Body of pancreas (tissue), 4 donors: Measurements from ENCODE around the gene RICTOR. TPM values are rescaled to one million over a fixed set of nuclear protein-coding genes. Genes with fewer than 3 reads are reported as not detected.

ENCODE experiments used
- ATAC-seq: fragments of 150-250 bp; one replicate; pipeline ENCODE4 v1.9.1; 2016
- DNase-seq, 4 donors: peaks; one replicate each; pipeline ENCODE4 v3.0.0-alpha.2; 2019
- H3K27ac ChIP-seq, 4 donors: fragments of 200-600 bp; sonication (generic); 1 replicate in 3 of 4; 2 replicates in 1 of 4; pipeline versions ENCODE4 v1.5.1 to v1.6.1; 2016 to 2019; ENCODE audit warnings: mild to moderate bottlenecking in 1 of 4, mixed read lengths in 1 of 4, moderate library complexity in 1 of 4
- H3K27me3 ChIP-seq, 2 donors: fragments of 200-600 bp; sonication (generic); one replicate each; pipeline ENCODE4 v1.6.0; 2016; ENCODE audit warnings: mild to moderate bottlenecking in 1 of 2
- H3K36me3 ChIP-seq, 2 donors: fragments of 200-600 bp; sonication (generic); replicated peaks in 1 of 2; 2 replicates each; pipeline ENCODE4 v1.5.1; 2016; ENCODE audit warnings: low read depth in 2 of 2; ENCODE audit not compliant: insufficient read depth in 1 of 2
- H3K4me1 ChIP-seq: fragments of 200-600 bp; sonication (generic); one replicate; pipeline ENCODE4 v1.6.0; 2016
- H3K4me3 ChIP-seq, 2 donors: fragments of 200-600 bp; sonication (generic); 1 replicate in 1 of 2; 2 replicates in 1 of 2; pipeline ENCODE4 v1.5.1; 2016 to 2019
- H3K9me3 ChIP-seq, 3 donors: fragments of 200-600 bp; sonication (generic); 1 replicate in 2 of 3; 2 replicates in 1 of 3; pipeline ENCODE4 v1.5.1; 2016
- CTCF ChIP-seq, 7 experiments: fragments of 450-650 bp in 4 of 7; fragments of 200-600 bp in 3 of 7; sonication (generic) in 3 of 7; IDR thresholded peaks; one replicate each; pipeline ENCODE4 v1.5.1; 2016 to 2019; ENCODE audit warnings: antibody characterized with exemption in 7 of 7
- POLR2A ChIP-seq, 3 donors: fragments of 450-650 bp; IDR thresholded peaks; one replicate each; pipeline ENCODE4 v1.6.1; 2016; ENCODE audit warnings: antibody characterized with exemption in 3 of 3, mild to moderate bottlenecking in 2 of 3
- WGBS, 2 donors: methylation state at CpG; one replicate each; pipeline ENCODE4 v1.1.5; 2017; 5-methylcytosine and 5-hydroxymethylcytosine counted together
- intact Hi-C: fragments of 100-400 bp; cut with DNase I; formaldehyde crosslinking; loops from one replicate; pipeline ENCODE4 v1.15.1; 2023
- total RNA-seq, 2 donors: library from RNA; depleted of rRNA; stranded (reverse); fragments of >200 nt; gene quantifications; one replicate each; pipeline ENCODE4 v1.1.0, GENCODE V29; 2016

RICTOR gene
- total RNA-seq, 2 donors from 2014 or later = 20.8 to 27.5 TPM

- intact Hi-C loops = no loop called here
- Histone ChIP-seq H3K27ac (no peak overlapping the region), H3K4me3 (no peak overlapping the region), H3K36me3 (peaks cover 0 to 2% of the 10 kb centered on the region in 2 donors), H3K9me3 (no peaks in the 10 kb centered on the region), H3K27me3 (no peaks in the 10 kb centered on the region), H3K4me1 (no peaks in the 10 kb centered on the region)
- TF ChIP-seq CTCF (IDR thresholded peaks at IDR 0.05) (no peak), POLR2A (IDR thresholded peaks at IDR 0.05) (no peak)
- 73 to 76% methylated on average over 2 of the region's 2 CpGs for WGBS, 2 donors
- ATAC-seq = no peak
- no peak for DNase-seq
These were observed 94.7 kb downstream of the RICTOR start for GRCh38 chr5:38979535-38979934.

- intact Hi-C loops = no loop called here
- DNase-seq = no peak
- H3K9me3 ChIP-seq = no peaks in the 10 kb centered on the region
- H3K27ac ChIP-seq = no peak overlapping the region
- TF ChIP-seq POLR2A (IDR thresholded peaks at IDR 0.05) (no peak), CTCF (IDR thresholded peaks at IDR 0.05) (no peak)
- H3K4me3 ChIP-seq = no peak overlapping the region
- H3K27me3 ChIP-seq = no peaks in the 10 kb centered on the region
- peaks cover 0 to 4% of the 10 kb centered on the region in 2 donors for H3K36me3 ChIP-seq
- H3K4me1 ChIP-seq = no peaks in the 10 kb centered on the region
- ATAC-seq = no peak
These were observed 96.2 kb downstream of the RICTOR start for GRCh38 chr5:38978036-38978435.

GRCh38 chr5:38968665-38969064 lies 105.5 kb downstream of the RICTOR start:
- 96% methylated on average over 5 of the region's 5 CpGs for WGBS, 2 donors
- intact Hi-C loops = no loop called here
- Histone ChIP-seq H3K4me3 (no peak overlapping the region), H3K4me1 (no peaks in the 10 kb centered on the region), H3K27me3 (no peaks in the 10 kb centered on the region), H3K9me3 (no peaks in the 10 kb centered on the region), H3K27ac (no peak overlapping the region), H3K36me3 (peaks cover 0 to 10% of the 10 kb centered on the region in 2 donors)
- ATAC-seq = no peak
- DNase-seq = no peak
- TF ChIP-seq POLR2A (IDR thresholded peaks at IDR 0.05) = no peak
- TF ChIP-seq CTCF (IDR thresholded peaks at IDR 0.05) = no peak

GRCh38 chr5:38961691-38962090 lies 112.5 kb downstream of the RICTOR start:
- H3K27me3 ChIP-seq = no peaks in the 10 kb centered on the region
- H3K4me1 ChIP-seq = no peaks in the 10 kb centered on the region
- no peak overlapping the region for H3K27ac ChIP-seq
- ATAC-seq (no peak), DNase-seq (no peak)
- no peaks in the 10 kb centered on the region for H3K9me3 ChIP-seq
- intact Hi-C loops = no loop called here
- peaks cover 0 to 30% of the 10 kb centered on the region in 2 donors for H3K36me3 ChIP-seq
- TF ChIP-seq POLR2A (IDR thresholded peaks at IDR 0.05) (no peak), CTCF (IDR thresholded peaks at IDR 0.05) (no peak)
- no peak overlapping the region for H3K4me3 ChIP-seq
- WGBS, 2 donors = 85 to 86% methylated on average over 2 of the region's 2 CpGs

GRCh38 chr5:38953426-38954012 lies 120.7 kb downstream of the RICTOR start:
- Histone ChIP-seq H3K27me3 (no peaks in the 10 kb centered on the region), H3K4me3 (no peak overlapping the region), H3K27ac (no peak overlapping the region), H3K36me3 (peaks cover 4 to 47% of the 10 kb centered on the region in 2 donors), H3K9me3 (no peaks in the 10 kb centered on the region), H3K4me1 (no peaks in the 10 kb centered on the region)
- TF ChIP-seq CTCF (IDR thresholded peaks at IDR 0.05) = no peak
- no peak for TF ChIP-seq POLR2A (IDR thresholded peaks at IDR 0.05)
- 83 to 89% methylated on average over 4 of the region's 4 CpGs for WGBS, 2 donors
- intact Hi-C loops = no loop called here
- no peak for ATAC-seq
- no peak for DNase-seq
